ENCODE results near the gene EBLN2.

Gene EBLN2

GRCh38 chr3:73072634-73073033 lies 11.2 kb downstream of the EBLN2 start:
- TF ChIP-seq POU2F2 (IDR thresholded peaks at IDR 0.05; ENCODE audit: low read depth, low read length) (no peak), POLR2AphosphoS5 (IDR thresholded peaks at IDR 0.05; ENCODE audit: low read depth, low read length) (no peak), POLR2A (IDR thresholded peaks at IDR 0.05; ENCODE audit: low read depth, low read length) (no peak), PAX5 (IDR thresholded peaks at IDR 0.05; ENCODE audit: insufficient read depth, low read length, severe bottlenecking) (no peak), SPI1 (IDR thresholded peaks at IDR 0.05; ENCODE audit: low read depth, low read length) (no peak), TAF1 (IDR thresholded peaks at IDR 0.05; ENCODE audit: low read depth, low read length) (no peak)
- FAIRE-seq (no peak), DNase-seq (ENCODE audit: insufficient read length, low spot score) (no peak)

- FAIRE-seq, result no peak
- no peak for DNase-seq (ENCODE audit: insufficient read length, low spot score)
- TF ChIP-seq SPI1 (IDR thresholded peaks at IDR 0.05; ENCODE audit: low read depth, low read length), result no peak
- no peak for TF ChIP-seq POU2F2 (IDR thresholded peaks at IDR 0.05; ENCODE audit: low read depth, low read length)
- TF ChIP-seq PAX5 (IDR thresholded peaks at IDR 0.05; ENCODE audit: insufficient read depth, low read length, severe bottlenecking), result no peak
- no peak for TF ChIP-seq POLR2AphosphoS5 (IDR thresholded peaks at IDR 0.05; ENCODE audit: low read depth, low read length)
- no peak for TF ChIP-seq POLR2A (IDR thresholded peaks at IDR 0.05; ENCODE audit: low read depth, low read length)
- no peak for TF ChIP-seq TAF1 (IDR thresholded peaks at IDR 0.05; ENCODE audit: low read depth, low read length)
Observed at GRCh38 chr3:73073091-73073707, 11.7 kb downstream of the EBLN2 start.

GRCh38 chr3:73074781-73075180 lies 13.3 kb downstream of the EBLN2 start:
- TF ChIP-seq POLR2A (IDR thresholded peaks at IDR 0.05; ENCODE audit: low read depth, low read length) (no peak), TAF1 (IDR thresholded peaks at IDR 0.05; ENCODE audit: low read depth, low read length) (no peak), SPI1 (IDR thresholded peaks at IDR 0.05; ENCODE audit: low read depth, low read length) (no peak), PAX5 (IDR thresholded peaks at IDR 0.05; ENCODE audit: insufficient read depth, low read length, severe bottlenecking) (no peak), POLR2AphosphoS5 (IDR thresholded peaks at IDR 0.05; ENCODE audit: low read depth, low read length) (no peak), POU2F2 (IDR thresholded peaks at IDR 0.05; ENCODE audit: low read depth, low read length) (no peak)
- DNase-seq (ENCODE audit: insufficient read length, low spot score) (no peak), FAIRE-seq (no peak)

GRCh38 chr3:73080216-73080966 lies 18.9 kb downstream of the EBLN2 start:
- peak; percentile 9 for FAIRE-seq
- TF ChIP-seq PAX5 (IDR thresholded peaks at IDR 0.05; ENCODE audit: insufficient read depth, low read length, severe bottlenecking) (no peak), POU2F2 (IDR thresholded peaks at IDR 0.05; ENCODE audit: low read depth, low read length) (no peak)

GRCh38 chr3:73081140-73081539 lies 19.7 kb downstream of the EBLN2 start:
- TF ChIP-seq POLR2AphosphoS5 (IDR thresholded peaks at IDR 0.05; ENCODE audit: low read depth, low read length) (no peak), SPI1 (IDR thresholded peaks at IDR 0.05; ENCODE audit: low read depth, low read length) (no peak), TAF1 (IDR thresholded peaks at IDR 0.05; ENCODE audit: low read depth, low read length) (no peak), POU2F2 (IDR thresholded peaks at IDR 0.05; ENCODE audit: low read depth, low read length) (no peak), POLR2A (IDR thresholded peaks at IDR 0.05; ENCODE audit: low read depth, low read length) (no peak), PAX5 (IDR thresholded peaks at IDR 0.05; ENCODE audit: insufficient read depth, low read length, severe bottlenecking) (no peak)
- FAIRE-seq, result no peak
- no peak for DNase-seq (ENCODE audit: insufficient read length, low spot score)

More at GRCh38 chr3:73080216-73080966, 18.9 kb downstream of the EBLN2 start:
- DNase-seq (ENCODE audit: insufficient read length, low spot score), result no peak

- DNase-seq (ENCODE audit: insufficient read length, low spot score), result no peak
- no peak for FAIRE-seq
- TF ChIP-seq POU2F2 (IDR thresholded peaks at IDR 0.05; ENCODE audit: low read depth, low read length), result no peak
- no peak for TF ChIP-seq POLR2A (IDR thresholded peaks at IDR 0.05; ENCODE audit: low read depth, low read length)
- TF ChIP-seq TAF1 (IDR thresholded peaks at IDR 0.05; ENCODE audit: low read depth, low read length), result no peak
- TF ChIP-seq SPI1 (IDR thresholded peaks at IDR 0.05; ENCODE audit: low read depth, low read length), result no peak
- no peak for TF ChIP-seq POLR2AphosphoS5 (IDR thresholded peaks at IDR 0.05; ENCODE audit: low read depth, low read length)
- TF ChIP-seq PAX5 (IDR thresholded peaks at IDR 0.05; ENCODE audit: insufficient read depth, low read length, severe bottlenecking), result no peak
Observed at GRCh38 chr3:73084170-73084569, 22.7 kb downstream of the EBLN2 start.

- DNase-seq (ENCODE audit: insufficient read length, low spot score) (no peak), FAIRE-seq (peak; percentile 31)
- TF ChIP-seq POLR2A (IDR thresholded peaks at IDR 0.05; ENCODE audit: low read depth, low read length) (no peak), TAF1 (IDR thresholded peaks at IDR 0.05; ENCODE audit: low read depth, low read length) (no peak), POLR2AphosphoS5 (IDR thresholded peaks at IDR 0.05; ENCODE audit: low read depth, low read length) (no peak), POU2F2 (IDR thresholded peaks at IDR 0.05; ENCODE audit: low read depth, low read length) (no peak), SPI1 (IDR thresholded peaks at IDR 0.05; ENCODE audit: low read depth, low read length) (no peak), PAX5 (IDR thresholded peaks at IDR 0.05; ENCODE audit: insufficient read depth, low read length, severe bottlenecking) (no peak)
Observed at GRCh38 chr3:73086071-73086494, 24.6 kb downstream of the EBLN2 start.

- FAIRE-seq, result no peak
Observed at GRCh38 chr3:73094129-73094528, 32.7 kb downstream of the EBLN2 start.

GRCh38 chr3:73094951-73095350 lies 33.5 kb downstream of the EBLN2 start:
- DNase-seq (ENCODE audit: insufficient read length, low spot score) (no peak), FAIRE-seq (no peak)
- no peak for TF ChIP-seq POU2F2 (IDR thresholded peaks at IDR 0.05; ENCODE audit: low read depth, low read length)
- TF ChIP-seq SPI1 (IDR thresholded peaks at IDR 0.05; ENCODE audit: low read depth, low read length), result no peak
- TF ChIP-seq TAF1 (IDR thresholded peaks at IDR 0.05; ENCODE audit: low read depth, low read length), result no peak
- no peak for TF ChIP-seq POLR2A (IDR thresholded peaks at IDR 0.05; ENCODE audit: low read depth, low read length)
- no peak for TF ChIP-seq PAX5 (IDR thresholded peaks at IDR 0.05; ENCODE audit: insufficient read depth, low read length, severe bottlenecking)
- TF ChIP-seq POLR2AphosphoS5 (IDR thresholded peaks at IDR 0.05; ENCODE audit: low read depth, low read length), result no peak

More at GRCh38 chr3:73094129-73094528, 32.7 kb downstream of the EBLN2 start:
- DNase-seq (ENCODE audit: insufficient read length, low spot score), result peak; percentile 25
- TF ChIP-seq POU2F2 (IDR thresholded peaks at IDR 0.05; ENCODE audit: low read depth, low read length) (no peak), SPI1 (IDR thresholded peaks at IDR 0.05; ENCODE audit: low read depth, low read length) (no peak), TAF1 (IDR thresholded peaks at IDR 0.05; ENCODE audit: low read depth, low read length) (no peak), POLR2A (IDR thresholded peaks at IDR 0.05; ENCODE audit: low read depth, low read length) (no peak), PAX5 (IDR thresholded peaks at IDR 0.05; ENCODE audit: insufficient read depth, low read length, severe bottlenecking) (no peak)

Measured in GM12891 (cell line).